Fibroblast of lung (primary cell): ENCODE results near the gene C1orf167.

Source experiments
- CTCF ChIP-seq, 2 donors: IDR thresholded peaks in 1 of 2; conservative IDR thresholded peaks in 1 of 2; 1 replicate in 1 of 2; 2 replicates in 1 of 2; pipeline ENCODE4 v1.5.1; 2011 to 2012; ENCODE audit warnings: low read length in 2 of 2, control low read depth in 1 of 2, inconsistent platforms in 1 of 2, low read depth in 1 of 2, mild to moderate bottlenecking in 1 of 2
- EZH2 ChIP-seq: IDR thresholded peaks from 2 replicates; pipeline ENCODE4 v1.5.1; 2012; ENCODE audit warnings: low read length, control low read depth, mild to moderate bottlenecking; ENCODE audit errors: missing control alignments

GRCh38 chr1:11733306-11733705 lies 28.7 kb upstream of the C1orf167 start:
- TF ChIP-seq CTCF (conservative IDR thresholded peaks at IDR 0.05 in 1 of 2, IDR thresholded peaks at IDR 0.05 in 1 of 2; ENCODE audit: low read depth in 1 of 2, low read length in 2 of 2) (no peak), EZH2 (no peak)
